ENCODE data around the gene MYL11. TPM values are rescaled to one million over a fixed set of nuclear protein-coding genes. Genes with fewer than 3 reads are reported as not detected.

Gene MYL11
- total and polyA plus RNA-seq, 4 donors, result 0.44 to 3.9 TPM; not detected in 2

GRCh38 chr16:30378236-30379157 is 3.9 kb downstream of the MYL11 start:
- WGBS, 2 donors, result 1% methylated on average over 62 to 67 of the region's 67 CpGs
- Histone ChIP-seq H3K4me1 (ENCODE audit: control insufficient read depth in 5 of 5, insufficient read depth in 5 of 5, low read length in 5 of 5) (peaks cover 0 to 8% (median 5%) of the 10 kb centered on the region in 5 donors), H3K9ac (ENCODE audit: insufficient read depth in 1 of 2, low read length in 2 of 2) (peak overlapping the region; percentile 38 to 93), H3K27me3 (ENCODE audit: control insufficient read depth in 3 of 3, insufficient read depth in 3 of 3, low read length in 2 of 3) (no peaks in the 10 kb centered on the region), H3K4me3 (peak overlapping the region; percentile 60), H3K27ac (ENCODE audit: low read depth in 1 of 2, low read length in 1 of 2) (peak overlapping the region; percentile 92 to 98), H3K36me3 (ENCODE audit: control insufficient read depth in 4 of 4, insufficient read depth in 4 of 4, low read length in 4 of 4) (no peaks in the 10 kb centered on the region), H3K9me3 (ENCODE audit: control insufficient read depth in 4 of 4, insufficient read depth in 3 of 4, low read length in 3 of 4) (no peaks in the 10 kb centered on the region)
- ATAC-seq (ENCODE audit: insufficient read depth, low FRiP score) (peak; percentile 98), DNase-seq (peak; percentile 99)
- no peak for TF ChIP-seq CTCF (IDR thresholded peaks at IDR 0.05; ENCODE audit: control extremely low read depth, extremely low read depth)

GRCh38 chr16:30379158-30379783 is 4.7 kb downstream of the MYL11 start:
- Histone ChIP-seq H3K9me3 (ENCODE audit: control insufficient read depth in 4 of 4, insufficient read depth in 3 of 4, low read length in 3 of 4) (no peaks in the 10 kb centered on the region), H3K36me3 (ENCODE audit: control insufficient read depth in 4 of 4, insufficient read depth in 4 of 4, low read length in 4 of 4) (no peaks in the 10 kb centered on the region), H3K9ac (ENCODE audit: insufficient read depth in 1 of 2, low read length in 2 of 2) (peak overlapping the region in 1 of 2 donors; percentile 23), H3K4me3 (peak overlapping the region; percentile 60), H3K27ac (ENCODE audit: low read depth in 1 of 2, low read length in 1 of 2) (peak overlapping the region; percentile 36 to 80), H3K4me1 (ENCODE audit: control insufficient read depth in 5 of 5, insufficient read depth in 5 of 5, low read length in 5 of 5) (peaks cover 0 to 12% (median 5%) of the 10 kb centered on the region in 5 donors), H3K27me3 (ENCODE audit: control insufficient read depth in 3 of 3, insufficient read depth in 3 of 3, low read length in 2 of 3) (no peaks in the 10 kb centered on the region)
- ATAC-seq (ENCODE audit: insufficient read depth, low FRiP score) (no peak), DNase-seq (no peak)
- TF ChIP-seq CTCF (IDR thresholded peaks at IDR 0.05; ENCODE audit: control extremely low read depth, extremely low read depth), result no peak
- WGBS, 2 donors, result 22 to 31% methylated on average over 26 to 27 of the region's 27 CpGs

GRCh38 chr16:30380072-30380802 is 5.6 kb downstream of the MYL11 start:
- Histone ChIP-seq H3K27ac (ENCODE audit: low read depth in 1 of 2, low read length in 1 of 2) (no peak overlapping the region), H3K4me1 (ENCODE audit: control insufficient read depth in 5 of 5, insufficient read depth in 5 of 5, low read length in 5 of 5) (peaks cover 0 to 12% (median 5%) of the 10 kb centered on the region in 5 donors), H3K27me3 (ENCODE audit: control insufficient read depth in 3 of 3, insufficient read depth in 3 of 3, low read length in 2 of 3) (no peaks in the 10 kb centered on the region), H3K9ac (ENCODE audit: insufficient read depth in 1 of 2, low read length in 2 of 2) (no peak overlapping the region), H3K9me3 (ENCODE audit: control insufficient read depth in 4 of 4, insufficient read depth in 3 of 4, low read length in 3 of 4) (no peaks in the 10 kb centered on the region), H3K36me3 (ENCODE audit: control insufficient read depth in 4 of 4, insufficient read depth in 4 of 4, low read length in 4 of 4) (no peaks in the 10 kb centered on the region), H3K4me3 (no peak overlapping the region)
- whole genome bisulfite sequencing, 2 donors, result 91 to 93% methylated on average over 4 of the region's 4 CpGs
- DNase-seq (no peak), ATAC-seq (ENCODE audit: insufficient read depth, low FRiP score) (no peak)
- TF ChIP-seq CTCF (IDR thresholded peaks at IDR 0.05; ENCODE audit: control extremely low read depth, extremely low read depth), result no peak
